ENCODE results near the gene CAP2.

DNA sequence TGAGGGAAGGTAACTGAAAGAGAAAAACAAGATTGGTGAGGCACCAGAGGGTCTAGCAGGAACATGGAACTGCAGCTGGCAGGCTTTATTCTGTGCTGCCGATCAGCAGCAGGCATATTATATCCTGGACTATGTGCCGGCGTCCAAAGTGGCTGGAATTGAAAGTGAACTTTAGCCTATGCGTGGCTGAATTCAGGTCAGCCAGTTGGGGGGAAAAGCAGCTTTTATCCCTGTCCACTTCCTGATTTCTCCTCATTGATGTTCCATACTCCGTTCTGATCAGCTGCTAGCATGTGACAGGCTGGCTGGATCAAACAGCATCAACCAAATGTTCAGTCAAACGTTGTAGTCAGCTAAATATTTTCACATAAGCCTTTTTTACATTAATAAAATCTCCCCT lies 99.0 kb downstream of the CAP2 start:
- TF ChIP-seq, protein P1, sequence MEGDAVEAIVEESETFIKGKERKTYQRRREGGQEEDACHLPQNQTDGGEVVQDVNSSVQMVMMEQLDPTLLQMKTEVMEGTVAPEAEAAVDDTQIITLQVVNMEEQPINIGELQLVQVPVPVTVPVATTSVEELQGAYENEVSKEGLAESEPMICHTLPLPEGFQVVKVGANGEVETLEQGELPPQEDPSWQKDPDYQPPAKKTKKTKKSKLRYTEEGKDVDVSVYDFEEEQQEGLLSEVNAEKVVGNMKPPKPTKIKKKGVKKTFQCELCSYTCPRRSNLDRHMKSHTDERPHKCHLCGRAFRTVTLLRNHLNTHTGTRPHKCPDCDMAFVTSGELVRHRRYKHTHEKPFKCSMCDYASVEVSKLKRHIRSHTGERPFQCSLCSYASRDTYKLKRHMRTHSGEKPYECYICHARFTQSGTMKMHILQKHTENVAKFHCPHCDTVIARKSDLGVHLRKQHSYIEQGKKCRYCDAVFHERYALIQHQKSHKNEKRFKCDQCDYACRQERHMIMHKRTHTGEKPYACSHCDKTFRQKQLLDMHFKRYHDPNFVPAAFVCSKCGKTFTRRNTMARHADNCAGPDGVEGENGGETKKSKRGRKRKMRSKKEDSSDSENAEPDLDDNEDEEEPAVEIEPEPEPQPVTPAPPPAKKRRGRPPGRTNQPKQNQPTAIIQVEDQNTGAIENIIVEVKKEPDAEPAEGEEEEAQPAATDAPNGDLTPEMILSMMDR (IDR thresholded peaks at IDR 0.05) = no peak
- no peak for TF ChIP-seq POLR2A (IDR thresholded peaks at IDR 0.05)
